Ascending aorta (tissue), 2 donors: ENCODE measurements around the gene RASA3. TPM values are rescaled to one million over a fixed set of nuclear protein-coding genes. Genes with fewer than 3 reads are reported as not detected.

Source experiments
- DNase-seq, 2 donors: peaks; one replicate each; pipeline ENCODE4 v3.0.0-alpha.2; 2019; ENCODE audit warnings: low spot score in 2 of 2
- H3K27ac ChIP-seq, 2 donors: fragments of 200-600 bp; sonication (generic); one replicate each; pipeline ENCODE4 v1.5.1; 2016 to 2017; ENCODE audit warnings: mild to moderate bottlenecking in 1 of 2
- H3K27me3 ChIP-seq: fragments of 200-600 bp; sonication (generic); one replicate; pipeline ENCODE4 v1.5.1; 2017
- H3K36me3 ChIP-seq, 2 donors: fragments of 200-600 bp; sonication (generic); one replicate each; pipeline ENCODE4 v1.5.1; 2016
- H3K4me1 ChIP-seq, 2 donors: fragments of 200-600 bp; sonication (generic); one replicate each; pipeline ENCODE4 v1.5.1; 2016 to 2017; ENCODE audit warnings: mild to moderate bottlenecking in 1 of 2
- H3K4me3 ChIP-seq, 2 donors: fragments of 200-600 bp; sonication (generic); one replicate each; pipeline ENCODE4 v1.5.1; 2016 to 2017; ENCODE audit warnings: mild to moderate bottlenecking in 1 of 2
- H3K9me3 ChIP-seq, 2 donors: fragments of 200-600 bp; sonication (generic); one replicate each; pipeline ENCODE4 v1.5.1; 2016
- intact Hi-C: fragments of 100-400 bp; cut with DNase I; formaldehyde crosslinking; loops from one replicate; pipeline ENCODE4 v1.15.1; 2023
- total RNA-seq: library from RNA; depleted of rRNA; stranded (reverse); fragments of >200 nt; gene quantifications from one replicate; pipeline ENCODE4 v1.1.0, GENCODE V29; 2016
- TF ChIP-seq, protein P1 (sequence below), 3 experiments: fragments of 200-600 bp in 2 of 3; fragments of 450-650 bp in 1 of 3; sonication (generic) in 2 of 3; IDR thresholded peaks; one replicate each; pipeline ENCODE4 v1.5.1; 2016 to 2019; ENCODE audit warnings: antibody characterized with exemption in 3 of 3, mild to moderate bottlenecking in 1 of 3, moderate library complexity in 1 of 3

Gene RASA3
- total RNA-seq, 1 donor from 2014 or later = 30.7 TPM

- Histone ChIP-seq H3K27me3 (no peaks in the 10 kb centered on the region), H3K4me1 (no peaks in the 10 kb centered on the region), H3K9me3 (no peaks in the 10 kb centered on the region), H3K36me3 (peaks cover 84 to 86% of the 10 kb centered on the region in 2 donors), H3K27ac (no peak overlapping the region), H3K4me3 (no peak overlapping the region)
- TF ChIP-seq, protein P1, sequence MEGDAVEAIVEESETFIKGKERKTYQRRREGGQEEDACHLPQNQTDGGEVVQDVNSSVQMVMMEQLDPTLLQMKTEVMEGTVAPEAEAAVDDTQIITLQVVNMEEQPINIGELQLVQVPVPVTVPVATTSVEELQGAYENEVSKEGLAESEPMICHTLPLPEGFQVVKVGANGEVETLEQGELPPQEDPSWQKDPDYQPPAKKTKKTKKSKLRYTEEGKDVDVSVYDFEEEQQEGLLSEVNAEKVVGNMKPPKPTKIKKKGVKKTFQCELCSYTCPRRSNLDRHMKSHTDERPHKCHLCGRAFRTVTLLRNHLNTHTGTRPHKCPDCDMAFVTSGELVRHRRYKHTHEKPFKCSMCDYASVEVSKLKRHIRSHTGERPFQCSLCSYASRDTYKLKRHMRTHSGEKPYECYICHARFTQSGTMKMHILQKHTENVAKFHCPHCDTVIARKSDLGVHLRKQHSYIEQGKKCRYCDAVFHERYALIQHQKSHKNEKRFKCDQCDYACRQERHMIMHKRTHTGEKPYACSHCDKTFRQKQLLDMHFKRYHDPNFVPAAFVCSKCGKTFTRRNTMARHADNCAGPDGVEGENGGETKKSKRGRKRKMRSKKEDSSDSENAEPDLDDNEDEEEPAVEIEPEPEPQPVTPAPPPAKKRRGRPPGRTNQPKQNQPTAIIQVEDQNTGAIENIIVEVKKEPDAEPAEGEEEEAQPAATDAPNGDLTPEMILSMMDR (IDR thresholded peaks at IDR 0.05) = no peak
- DNase-seq = no peak
- intact Hi-C loops = no loop called here
Measured at GRCh38 chr13:114019367-114019766, 113.1 kb downstream of the RASA3 start.

GRCh38 chr13:114018461-114019055 is 113.9 kb downstream of the RASA3 start:
- intact Hi-C loops = no loop called here
- Histone ChIP-seq H3K36me3 (peaks cover 82% of the 10 kb centered on the region in 2 donors), H3K27me3 (no peaks in the 10 kb centered on the region), H3K27ac (no peak overlapping the region), H3K4me3 (no peak overlapping the region), H3K4me1 (no peaks in the 10 kb centered on the region), H3K9me3 (no peaks in the 10 kb centered on the region)
- DNase-seq = no peak
- TF ChIP-seq, protein P1 (IDR thresholded peaks at IDR 0.05) = no peak

GRCh38 chr13:114017966-114018365 is 114.5 kb downstream of the RASA3 start:
- H3K4me3 ChIP-seq = no peak overlapping the region
- no peaks in the 10 kb centered on the region for H3K27me3 ChIP-seq
- DNase-seq = no peak
- H3K9me3 ChIP-seq = no peaks in the 10 kb centered on the region
- H3K36me3 ChIP-seq = peaks cover 79 to 81% of the 10 kb centered on the region in 2 donors
- TF ChIP-seq, protein P1 (IDR thresholded peaks at IDR 0.05) = no peak
- no peaks in the 10 kb centered on the region for H3K4me1 ChIP-seq
- H3K27ac ChIP-seq = no peak overlapping the region
- intact Hi-C loops = no loop called here

DNA sequence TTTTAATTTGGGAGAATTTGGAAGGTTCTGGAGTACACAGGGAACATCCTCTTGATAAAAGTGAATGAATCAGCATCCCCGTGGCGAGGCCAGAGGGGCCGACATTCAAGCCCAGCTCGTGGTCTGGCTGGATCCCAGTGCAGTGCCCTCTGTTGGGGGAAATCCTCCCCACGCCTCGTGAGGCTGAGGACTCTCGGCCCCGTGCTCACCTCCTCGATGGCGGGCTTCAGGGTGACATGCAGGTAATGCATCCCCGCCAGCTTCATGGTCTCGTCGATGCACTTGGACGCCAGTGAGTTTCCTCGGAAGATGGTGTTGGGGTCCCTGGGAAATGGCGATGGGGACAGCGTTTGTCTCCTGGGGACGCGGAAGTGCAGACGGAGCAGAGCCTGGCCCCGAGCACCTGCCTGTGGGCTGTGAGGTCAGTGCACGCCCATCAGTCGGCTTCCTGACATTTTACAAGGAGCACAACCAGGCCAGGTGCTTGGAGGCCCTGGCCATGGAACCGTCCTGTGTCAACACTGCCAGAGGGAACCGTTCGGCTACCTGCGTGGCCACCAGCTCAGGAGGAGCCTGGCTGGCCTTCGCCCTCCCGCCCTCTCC is 115.3 kb downstream of the RASA3 start:
- no peak overlapping the region for H3K27ac ChIP-seq
- no peaks in the 10 kb centered on the region for H3K4me1 ChIP-seq
- no peaks in the 10 kb centered on the region for H3K27me3 ChIP-seq
- DNase-seq = no peak
- peaks cover 77 to 82% of the 10 kb centered on the region in 2 donors for H3K36me3 ChIP-seq
- intact Hi-C loops = no loop called here
- TF ChIP-seq, protein P1 (IDR thresholded peaks at IDR 0.05) = no peak
- H3K9me3 ChIP-seq = no peaks in the 10 kb centered on the region
- H3K4me3 ChIP-seq = no peak overlapping the region

- intact Hi-C loops = no loop called here
- no peaks in the 10 kb centered on the region for H3K27me3 ChIP-seq
- TF ChIP-seq, protein P1 (IDR thresholded peaks at IDR 0.05) = no peak
- no peaks in the 10 kb centered on the region for H3K9me3 ChIP-seq
- DNase-seq = no peak
- H3K4me3 ChIP-seq = no peak overlapping the region
- H3K27ac ChIP-seq = no peak overlapping the region
- peaks cover 78 to 82% of the 10 kb centered on the region in 2 donors for H3K36me3 ChIP-seq
- no peaks in the 10 kb centered on the region for H3K4me1 ChIP-seq
Measured at GRCh38 chr13:114016321-114017027, 115.9 kb downstream of the RASA3 start.
